Measurements from ENCODE around the gene ACTRT2. TPM values are rescaled to one million over a fixed set of nuclear protein-coding genes. Genes with fewer than 3 reads are reported as not detected.

Gene ACTRT2
- total RNA-seq, 1 experiment from 2014 or later = not detected

DNA sequence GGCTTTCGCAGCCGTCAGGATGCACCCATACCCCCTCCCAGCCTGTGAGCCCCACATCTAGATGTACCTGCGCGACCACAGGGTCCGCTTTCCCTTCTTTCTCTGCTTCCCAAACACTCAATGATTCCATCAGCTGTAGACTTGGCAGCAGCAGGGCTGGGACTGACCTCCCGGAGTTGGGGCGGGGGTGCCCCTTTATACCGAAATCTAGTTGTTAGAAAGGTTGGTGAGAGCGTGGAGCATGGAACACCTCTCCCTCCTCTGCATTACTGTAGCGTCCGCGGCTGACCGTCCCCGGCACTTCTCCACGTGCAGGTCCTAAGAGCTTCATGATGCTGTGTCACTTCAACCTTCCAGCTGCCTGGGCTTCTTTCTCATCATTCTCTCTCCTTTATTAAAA lies 21.1 kb upstream of the ACTRT2 start:
- H3K4me1 ChIP-seq (ENCODE audit: insufficient read depth, low read length) = no peaks in the 10 kb centered on the region
- no peak overlapping the region for H3K27ac ChIP-seq (ENCODE audit: insufficient read length, low read depth, low read length)
- no peaks in the 10 kb centered on the region for H3K4me1 Mint-ChIP-seq
- H3K79me1 ChIP-seq (ENCODE audit: insufficient read depth, low read depth, low read length, poor library complexity, severe bottlenecking) = no peaks in the 10 kb centered on the region
- no peak overlapping the region for H3K56ac ChIP-seq (ENCODE audit: insufficient read length, low read depth, low read length)
- no peak overlapping the region for H2BK20ac ChIP-seq (ENCODE audit: low read depth, low read length, poor library complexity, severe bottlenecking)
- no peaks in the 10 kb centered on the region for H3K27me3 ChIP-seq (ENCODE audit: insufficient read depth, low read length)
- H3K23ac ChIP-seq (ENCODE audit: insufficient read length, low read depth, low read length) = no peak overlapping the region
- H3K4me2 ChIP-seq (ENCODE audit: insufficient read depth, insufficient read length, low read length) = no peak overlapping the region
- TF ChIP-seq, protein P1, sequence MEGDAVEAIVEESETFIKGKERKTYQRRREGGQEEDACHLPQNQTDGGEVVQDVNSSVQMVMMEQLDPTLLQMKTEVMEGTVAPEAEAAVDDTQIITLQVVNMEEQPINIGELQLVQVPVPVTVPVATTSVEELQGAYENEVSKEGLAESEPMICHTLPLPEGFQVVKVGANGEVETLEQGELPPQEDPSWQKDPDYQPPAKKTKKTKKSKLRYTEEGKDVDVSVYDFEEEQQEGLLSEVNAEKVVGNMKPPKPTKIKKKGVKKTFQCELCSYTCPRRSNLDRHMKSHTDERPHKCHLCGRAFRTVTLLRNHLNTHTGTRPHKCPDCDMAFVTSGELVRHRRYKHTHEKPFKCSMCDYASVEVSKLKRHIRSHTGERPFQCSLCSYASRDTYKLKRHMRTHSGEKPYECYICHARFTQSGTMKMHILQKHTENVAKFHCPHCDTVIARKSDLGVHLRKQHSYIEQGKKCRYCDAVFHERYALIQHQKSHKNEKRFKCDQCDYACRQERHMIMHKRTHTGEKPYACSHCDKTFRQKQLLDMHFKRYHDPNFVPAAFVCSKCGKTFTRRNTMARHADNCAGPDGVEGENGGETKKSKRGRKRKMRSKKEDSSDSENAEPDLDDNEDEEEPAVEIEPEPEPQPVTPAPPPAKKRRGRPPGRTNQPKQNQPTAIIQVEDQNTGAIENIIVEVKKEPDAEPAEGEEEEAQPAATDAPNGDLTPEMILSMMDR (conservative IDR thresholded peaks at IDR 0.05) = no peak
- H3K36me3 Mint-ChIP-seq (ENCODE audit: insufficient read depth in 1 of 3, low read depth in 3 of 3) = peaks cover 0 to 22% (median 0%) of the 10 kb centered on the region in 3 experiments; a peak in 2 of 7 replicates
- WGBS (ENCODE audit: extremely low coverage, insufficient read length, low lambda C conversion rate) = no CpG with 5 or more reads among the region's 15 CpGs
- H3K27me3 Mint-ChIP-seq (ENCODE audit: low read depth) = peaks cover 4% of the 10 kb centered on the region
- H2AFZ ChIP-seq (ENCODE audit: low read length) = no peak overlapping the region
- no peak overlapping the region for H2AK5ac ChIP-seq (ENCODE audit: insufficient read length, low read length)
- no peak overlapping the region for H4K91ac ChIP-seq (ENCODE audit: insufficient read length, low read depth, low read length)
- no peak overlapping the region for H4K5ac ChIP-seq (ENCODE audit: insufficient read length, low read depth, low read length)
- H2BK120ac ChIP-seq (ENCODE audit: low read depth, low read length, poor library complexity, severe bottlenecking) = no peak overlapping the region
- H3K79me2 ChIP-seq (ENCODE audit: insufficient read depth, low read length) = no peaks in the 10 kb centered on the region
- H3K9ac ChIP-seq (ENCODE audit: extremely low read depth, insufficient read length, low read length) = no peak overlapping the region
- peaks cover 3% of the 10 kb centered on the region for H3K23me2 ChIP-seq (ENCODE audit: insufficient read length, low read depth, low read length, poor library complexity, severe bottlenecking)
- H3T11ph ChIP-seq (ENCODE audit: low read length) = no peak overlapping the region
- H3K4ac ChIP-seq (ENCODE audit: low read depth, low read length) = no peak overlapping the region
- no peak overlapping the region for H4K8ac ChIP-seq (replicated peaks; ENCODE audit: insufficient read length, low read depth, low read length)
- H3K14ac ChIP-seq (ENCODE audit: insufficient read depth, low read length) = no peak overlapping the region
- no peak overlapping the region for H3K27ac Mint-ChIP-seq
- H3K9me3 Mint-ChIP-seq = peaks cover 11 to 85% of the 10 kb centered on the region in 2 experiments
- DNase-seq = no peak
- peaks cover 70% of the 10 kb centered on the region for H3K9me3 ChIP-seq (ENCODE audit: control insufficient read depth, low read depth, low read length)
- no peaks in the 10 kb centered on the region for H4K20me1 ChIP-seq (ENCODE audit: control insufficient read depth, insufficient read depth, insufficient read length)
- no peak overlapping the region for H2BK15ac ChIP-seq (ENCODE audit: low read depth, low read length)
- H3K4me3 Mint-ChIP-seq = no peak overlapping the region
- H2BK5ac ChIP-seq (ENCODE audit: insufficient read length, low read length) = no peak overlapping the region
- no peak overlapping the region for H2BK12ac ChIP-seq (ENCODE audit: insufficient read length, low read depth, low read length)
- no peak overlapping the region for H3K18ac ChIP-seq (ENCODE audit: insufficient read length, low read depth, low read length)
